SK-N-SH treated with all-trans-retinoic acid at 6 μM for 48 hours (cell line): ENCODE measurements around the gene GFRA1.

Experiments used
- ARNTL ChIP-seq: fragments of 450-650 bp; formaldehyde crosslinking; IDR thresholded peaks from 2 replicates; pipeline ENCODE4 v1.5.0; 2020; ENCODE audit warnings: low read depth, mild to moderate bottlenecking, moderate library complexity, borderline replicate concordance
- BACH2 ChIP-seq: fragments of 250-450 bp; sonication (Bioruptor Pico); IDR thresholded peaks from 2 replicates; pipeline ENCODE4 v1.9.0; 2021; ENCODE audit warnings: mild to moderate bottlenecking, borderline replicate concordance
- CSDC2 ChIP-seq: fragments of 250-450 bp; sonication (Bioruptor Pico); IDR thresholded peaks from 2 replicates; pipeline ENCODE4 v1.5.0; 2020; ENCODE audit warnings: mild to moderate bottlenecking, moderate library complexity
- ESRRG ChIP-seq: fragments of 250-450 bp; sonication (Bioruptor Pico); IDR thresholded peaks from 2 replicates; pipeline ENCODE4 v1.6.1; 2021; ENCODE audit warnings: mild to moderate bottlenecking
- PATZ1 ChIP-seq: fragments of 250-450 bp; sonication (Bioruptor Pico); IDR thresholded peaks from 2 replicates; pipeline ENCODE4 v1.8.0; 2020; ENCODE audit warnings: mild to moderate bottlenecking, moderate library complexity, borderline replicate concordance
- PPARA ChIP-seq: fragments of 250-450 bp; sonication (Bioruptor Pico); IDR thresholded peaks from 2 replicates; pipeline ENCODE4 v1.5.0; 2020; ENCODE audit warnings: mild to moderate bottlenecking, borderline replicate concordance
- RARB ChIP-seq: fragments of 250-450 bp; sonication (Bioruptor Pico); IDR thresholded peaks from 2 replicates; pipeline ENCODE4 v1.8.0; 2021; ENCODE audit warnings: mild to moderate bottlenecking, moderate library complexity
- ZFP3 ChIP-seq: fragments of 250-450 bp; sonication (Bioruptor Pico); IDR thresholded peaks from 2 replicates; pipeline ENCODE4 v1.5.0; 2020; ENCODE audit warnings: mild to moderate bottlenecking, moderate library complexity
- ZFP30 ChIP-seq: fragments of 450-650 bp; formaldehyde crosslinking; IDR thresholded peaks from 2 replicates; pipeline ENCODE4 v1.5.0; 2022; ENCODE audit warnings: mild to moderate bottlenecking, moderate library complexity
- ZNF70 ChIP-seq: fragments of 450-650 bp; formaldehyde crosslinking; IDR thresholded peaks from 2 replicates; pipeline ENCODE4 v1.5.0; 2020; ENCODE audit warnings: mild to moderate bottlenecking, moderate library complexity
- ZNF8 ChIP-seq: fragments of 450-650 bp; formaldehyde crosslinking; IDR thresholded peaks from 2 replicates; pipeline ENCODE4 v1.5.0; 2020; ENCODE audit warnings: mild to moderate bottlenecking, moderate library complexity
- TF ChIP-seq, protein P1 (sequence below): fragments of 250-450 bp; sonication (Bioruptor Pico); IDR thresholded peaks from 2 replicates; pipeline ENCODE4 v1.8.0; 2021; ENCODE audit warnings: low read depth, mild to moderate bottlenecking, moderate library complexity, borderline replicate concordance

- no peak for TF ChIP-seq PATZ1 (CRISPR knock-in tag)
- no peak for TF ChIP-seq ESRRG (CRISPR knock-in tag)
- TF ChIP-seq, protein P1, sequence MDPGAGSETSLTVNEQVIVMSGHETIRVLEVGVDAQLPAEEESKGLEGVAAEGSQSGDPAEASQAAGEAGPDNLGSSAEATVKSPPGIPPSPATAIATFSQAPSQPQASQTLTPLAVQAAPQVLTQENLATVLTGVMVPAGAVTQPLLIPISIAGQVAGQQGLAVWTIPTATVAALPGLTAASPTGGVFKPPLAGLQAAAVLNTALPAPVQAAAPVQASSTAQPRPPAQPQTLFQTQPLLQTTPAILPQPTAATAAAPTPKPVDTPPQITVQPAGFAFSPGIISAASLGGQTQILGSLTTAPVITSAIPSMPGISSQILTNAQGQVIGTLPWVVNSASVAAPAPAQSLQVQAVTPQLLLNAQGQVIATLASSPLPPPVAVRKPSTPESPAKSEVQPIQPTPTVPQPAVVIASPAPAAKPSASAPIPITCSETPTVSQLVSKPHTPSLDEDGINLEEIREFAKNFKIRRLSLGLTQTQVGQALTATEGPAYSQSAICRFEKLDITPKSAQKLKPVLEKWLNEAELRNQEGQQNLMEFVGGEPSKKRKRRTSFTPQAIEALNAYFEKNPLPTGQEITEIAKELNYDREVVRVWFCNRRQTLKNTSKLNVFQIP (CRISPR knock-in tag), result no peak
- TF ChIP-seq BACH2 (CRISPR knock-in tag), result no peak
- TF ChIP-seq ZFP30 (CRISPR knock-in tag), result no peak
- TF ChIP-seq ZFP3, result no peak
- no peak for TF ChIP-seq RARB (CRISPR knock-in tag)
- TF ChIP-seq ZNF70 (CRISPR knock-in tag), result no peak
- TF ChIP-seq ARNTL (CRISPR knock-in tag), result no peak
- no peak for TF ChIP-seq ZNF8 (CRISPR knock-in tag)
- no peak for TF ChIP-seq CSDC2 (CRISPR knock-in tag)
- no peak for TF ChIP-seq PPARA (CRISPR knock-in tag)
Observed at GRCh38 chr10:116076621-116077020, 196.4 kb downstream of the GFRA1 start.
